ENCODE results near the gene DDX4.

DDX4 gene

GRCh38 chr5:55829956-55830355 is 92.1 kb downstream of the DDX4 start:
- DNase-seq = no peak

- no peak for DNase-seq
Measured at GRCh38 chr5:55832446-55832845, 94.6 kb downstream of the DDX4 start.

GRCh38 chr5:55836191-55836590 is 98.3 kb downstream of the DDX4 start:
- DNase-seq = no peak

GRCh38 chr5:55841976-55842375 is 104.1 kb downstream of the DDX4 start:
- DNase-seq = no peak

- DNase-seq = no peak
Measured at GRCh38 chr5:55847837-55848236, 110.0 kb downstream of the DDX4 start.

- DNase-seq = no peak
Measured at GRCh38 chr5:55848783-55849182, 110.9 kb downstream of the DDX4 start.

GRCh38 chr5:55850839-55851674 is 113.2 kb downstream of the DDX4 start, which contains the start of gene IL31RA:
Gene IL31RA (plus strand): TSS chr5:55851357. CDS start chr5:55851571, 214 bp downstream.
- no peak for DNase-seq

- no peak for DNase-seq
Measured at GRCh38 chr5:55851675-55851979, 113.8 kb downstream of the DDX4 start.

- DNase-seq = no peak
Measured at GRCh38 chr5:55852503-55852902, 114.6 kb downstream of the DDX4 start.

GRCh38 chr5:55853041-55853670 is 115.3 kb downstream of the DDX4 start:
- DNase-seq = no peak

- DNase-seq = no peak
Measured at GRCh38 chr5:55853818-55854217, 116.0 kb downstream of the DDX4 start.

- DNase-seq = peak in 1 of 2 donors; percentile 3
Measured at GRCh38 chr5:55855509-55855908, 117.6 kb downstream of the DDX4 start.

GRCh38 chr5:55856516-55857246 is 118.8 kb downstream of the DDX4 start:
- peak; percentile 8 to 41 for DNase-seq

- DNase-seq = no peak
Measured at GRCh38 chr5:55857247-55857640, 119.4 kb downstream of the DDX4 start.

- DNase-seq = no peak
Measured at GRCh38 chr5:55858104-55858503, 120.2 kb downstream of the DDX4 start.

GRCh38 chr5:55860288-55860687 is 122.4 kb downstream of the DDX4 start:
- DNase-seq = no peak

- no peak for DNase-seq
Measured at GRCh38 chr5:55860709-55861108, 122.8 kb downstream of the DDX4 start.

GRCh38 chr5:55864606-55865541 is 127.0 kb downstream of the DDX4 start:
- DNase-seq = peak in 1 of 2 donors; percentile 12

- no peak for DNase-seq
Measured at GRCh38 chr5:55865831-55866230, 128.0 kb downstream of the DDX4 start.

- DNase-seq = no peak
Measured at GRCh38 chr5:55866485-55866884, 128.6 kb downstream of the DDX4 start.
